Uterus (tissue), 4 donors: Measurements from ENCODE around the gene VAV1. TPM values are rescaled to one million over a fixed set of nuclear protein-coding genes. Genes with fewer than 3 reads are reported as not detected.

Experiments used
- DNase-seq, 2 donors: peaks; one replicate each; pipeline ENCODE4 v3.0.0-alpha.2; 2019 to 2020
- H3K27ac ChIP-seq, 2 donors: fragments of 200-600 bp; sonication (generic); 1 replicate in 1 of 2; 2 replicates in 1 of 2; pipeline ENCODE4 v1.5.1; 2016 to 2018
- H3K27me3 ChIP-seq, 2 donors: fragments of 200-600 bp; sonication (generic); one replicate each; pipeline ENCODE4 v1.5.1; 2018 to 2019; ENCODE audit warnings: control low read depth in 1 of 2
- H3K36me3 ChIP-seq, 2 donors: fragments of 200-600 bp; sonication (generic); one replicate each; pipeline ENCODE4 v1.5.1; 2019; ENCODE audit warnings: control low read depth in 1 of 2
- H3K4me1 ChIP-seq, 2 donors: fragments of 200-600 bp; sonication (generic); one replicate each; pipeline ENCODE4 v1.5.1; 2018 to 2019; ENCODE audit warnings: control low read depth in 1 of 2
- H3K4me3 ChIP-seq, 2 donors: fragments of 200-600 bp; sonication (generic); 1 replicate in 1 of 2; 2 replicates in 1 of 2; pipeline ENCODE4 v1.5.1; 2018 to 2019; ENCODE audit warnings: mild to moderate bottlenecking in 1 of 2
- H3K9me3 ChIP-seq, 2 donors: fragments of 200-600 bp; sonication (generic); one replicate each; pipeline ENCODE4 v1.5.1; 2019; ENCODE audit warnings: control low read depth in 1 of 2
- POLR2A ChIP-seq, 2 donors: fragments of 450-650 bp; IDR thresholded peaks; one replicate each; pipeline ENCODE4 v1.6.1; 2016; ENCODE audit warnings: antibody characterized with exemption in 2 of 2, mild to moderate bottlenecking in 1 of 2, moderate library complexity in 1 of 2
- intact Hi-C: fragments of 100-400 bp; cut with DNase I; formaldehyde crosslinking; loops from one replicate; pipeline ENCODE4 v1.15.1; 2023; ENCODE audit warnings: low total_unique reads
- total RNA-seq, 4 donors: library from RNA; depleted of rRNA in 3 of 4; stranded (reverse); fragments of >200 nt in 3 of 4; gene quantifications; one replicate each; pipeline versions ENCODE4 v1.1.0 to v1.2.4, GENCODE V29; 2014 to 2023
- TF ChIP-seq, protein P1 (sequence below), 4 experiments: fragments of 200-600 bp in 2 of 4; fragments of 450-650 bp in 2 of 4; sonication (generic) in 2 of 4; IDR thresholded peaks; one replicate each; pipeline ENCODE4 v1.5.1; 2016 to 2019; ENCODE audit warnings: antibody characterized with exemption in 4 of 4, mild to moderate bottlenecking in 2 of 4, moderate library complexity in 1 of 4
- donor health status: DM: yes; HTN: yes; CAD: no.

Gene VAV1
- total RNA-seq, 4 donors from 2014 or later, result 0.29 to 7.9 (median 4.6) TPM

GRCh38 chr19:6778386-6778785, 5.9 kb downstream of the VAV1 start:
- Histone ChIP-seq H3K36me3 (no peaks in the 10 kb centered on the region), H3K9me3 (no peaks in the 10 kb centered on the region), H3K4me1 (no peaks in the 10 kb centered on the region), H3K4me3 (no peak overlapping the region), H3K27me3 (no peaks in the 10 kb centered on the region), H3K27ac (no peak overlapping the region)
- no peak for TF ChIP-seq POLR2A (IDR thresholded peaks at IDR 0.05)
- TF ChIP-seq, protein P1, sequence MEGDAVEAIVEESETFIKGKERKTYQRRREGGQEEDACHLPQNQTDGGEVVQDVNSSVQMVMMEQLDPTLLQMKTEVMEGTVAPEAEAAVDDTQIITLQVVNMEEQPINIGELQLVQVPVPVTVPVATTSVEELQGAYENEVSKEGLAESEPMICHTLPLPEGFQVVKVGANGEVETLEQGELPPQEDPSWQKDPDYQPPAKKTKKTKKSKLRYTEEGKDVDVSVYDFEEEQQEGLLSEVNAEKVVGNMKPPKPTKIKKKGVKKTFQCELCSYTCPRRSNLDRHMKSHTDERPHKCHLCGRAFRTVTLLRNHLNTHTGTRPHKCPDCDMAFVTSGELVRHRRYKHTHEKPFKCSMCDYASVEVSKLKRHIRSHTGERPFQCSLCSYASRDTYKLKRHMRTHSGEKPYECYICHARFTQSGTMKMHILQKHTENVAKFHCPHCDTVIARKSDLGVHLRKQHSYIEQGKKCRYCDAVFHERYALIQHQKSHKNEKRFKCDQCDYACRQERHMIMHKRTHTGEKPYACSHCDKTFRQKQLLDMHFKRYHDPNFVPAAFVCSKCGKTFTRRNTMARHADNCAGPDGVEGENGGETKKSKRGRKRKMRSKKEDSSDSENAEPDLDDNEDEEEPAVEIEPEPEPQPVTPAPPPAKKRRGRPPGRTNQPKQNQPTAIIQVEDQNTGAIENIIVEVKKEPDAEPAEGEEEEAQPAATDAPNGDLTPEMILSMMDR (IDR thresholded peaks at IDR 0.05), result no peak
- no peak for DNase-seq
- intact Hi-C loops, result no loop called here

GRCh38 chr19:6779206-6779605, 6.7 kb downstream of the VAV1 start:
- Histone ChIP-seq H3K27me3 (no peaks in the 10 kb centered on the region), H3K27ac (no peak overlapping the region), H3K4me3 (no peak overlapping the region), H3K36me3 (no peaks in the 10 kb centered on the region), H3K9me3 (no peaks in the 10 kb centered on the region), H3K4me1 (no peaks in the 10 kb centered on the region)
- intact Hi-C loops, result no loop called here
- TF ChIP-seq, protein P1 (IDR thresholded peaks at IDR 0.05), result no peak
- TF ChIP-seq POLR2A (IDR thresholded peaks at IDR 0.05), result no peak
- DNase-seq, result no peak

GRCh38 chr19:6787393-6787792, 14.9 kb downstream of the VAV1 start:
- H3K4me1 ChIP-seq, result no peaks in the 10 kb centered on the region
- TF ChIP-seq, protein P1 (IDR thresholded peaks at IDR 0.05), result no peak
- no peak for TF ChIP-seq POLR2A (IDR thresholded peaks at IDR 0.05)

DNA sequence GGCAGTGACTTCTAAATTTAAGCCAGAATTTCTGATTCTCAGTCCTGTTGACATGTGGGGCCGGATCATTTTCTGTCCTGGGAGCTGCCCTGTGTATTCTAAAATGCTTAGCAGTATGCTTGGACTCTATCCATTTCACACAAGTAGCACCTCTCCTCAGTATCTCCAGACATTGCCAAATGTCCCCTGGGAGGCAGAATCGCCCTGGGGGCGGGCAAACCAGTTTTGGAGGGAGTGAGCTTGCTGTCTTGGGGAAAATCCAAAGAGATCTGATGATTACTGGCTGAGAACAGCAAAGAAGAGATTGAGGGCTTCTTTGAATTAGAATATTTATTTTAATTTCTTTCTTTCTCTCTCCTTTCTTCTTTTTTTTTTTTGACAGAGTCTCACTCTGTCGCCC, 16.4 kb downstream of the VAV1 start:
- TF ChIP-seq POLR2A (IDR thresholded peaks at IDR 0.05), result no peak
- TF ChIP-seq, protein P1 (IDR thresholded peaks at IDR 0.05), result no peak
- Histone ChIP-seq H3K4me1 (no peaks in the 10 kb centered on the region), H3K4me3 (no peak overlapping the region), H3K27me3 (no peaks in the 10 kb centered on the region), H3K9me3 (no peaks in the 10 kb centered on the region), H3K36me3 (no peaks in the 10 kb centered on the region), H3K27ac (no peak overlapping the region)
- no peak for DNase-seq
- intact Hi-C loops, result no loop called here

More at GRCh38 chr19:6787393-6787792, 14.9 kb downstream of the VAV1 start:
- Histone ChIP-seq H3K4me3 (no peak overlapping the region), H3K36me3 (no peaks in the 10 kb centered on the region), H3K27me3 (no peaks in the 10 kb centered on the region), H3K27ac (no peak overlapping the region), H3K9me3 (no peaks in the 10 kb centered on the region)
- intact Hi-C loops, result no loop called here
- no peak for DNase-seq

DNA sequence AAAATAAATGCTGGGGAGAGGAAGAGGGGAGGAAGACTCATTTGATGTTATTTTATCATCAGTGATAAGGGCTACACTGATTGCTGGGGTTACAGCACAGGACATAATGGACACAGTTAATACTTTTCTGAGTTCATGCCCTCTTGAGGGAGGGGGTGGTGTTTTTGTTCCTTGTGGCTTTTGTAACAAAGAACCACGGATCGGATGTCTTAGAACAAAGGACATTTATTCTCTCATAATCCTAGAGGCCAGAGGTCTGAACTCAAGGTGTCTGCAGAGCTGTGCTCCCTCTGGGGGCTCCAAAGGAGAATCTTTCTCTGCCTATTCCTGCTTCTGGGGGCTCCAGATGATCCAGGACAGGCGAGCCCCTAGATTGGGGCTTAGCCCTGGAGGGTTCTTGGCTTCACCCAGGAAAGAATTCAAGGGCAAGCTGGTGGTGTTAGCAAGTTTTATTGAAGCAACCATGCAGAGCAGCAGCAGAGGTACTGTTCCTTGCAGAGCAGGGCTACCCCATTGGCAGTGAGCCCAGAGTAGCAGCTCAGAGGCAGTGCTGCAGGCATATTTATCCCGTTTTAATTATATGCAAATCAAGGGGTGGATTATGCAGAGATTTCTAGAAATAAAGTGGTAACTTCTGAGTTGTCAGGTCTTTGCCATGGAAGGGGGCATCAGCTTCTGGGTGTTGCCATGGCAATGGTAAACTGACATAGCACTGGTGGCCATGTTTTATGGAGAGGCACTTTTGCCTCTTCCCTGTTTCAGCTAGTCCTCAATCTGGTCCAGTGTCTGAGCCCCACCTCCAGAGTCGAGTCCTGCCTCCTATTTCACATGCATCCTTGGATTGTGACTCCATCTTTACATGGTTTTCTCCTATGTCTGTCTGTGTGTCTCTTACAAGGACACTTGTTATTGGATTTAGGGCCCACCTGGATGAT, 18.0 kb downstream of the VAV1 start:
- H3K9me3 ChIP-seq, result no peaks in the 10 kb centered on the region
- no peaks in the 10 kb centered on the region for H3K36me3 ChIP-seq
- H3K4me1 ChIP-seq, result no peaks in the 10 kb centered on the region
- no peaks in the 10 kb centered on the region for H3K27me3 ChIP-seq
- H3K27ac ChIP-seq, result no peak overlapping the region
- TF ChIP-seq, protein P1 (IDR thresholded peaks at IDR 0.05), result no peak
- TF ChIP-seq POLR2A (IDR thresholded peaks at IDR 0.05), result no peak
- H3K4me3 ChIP-seq, result no peak overlapping the region
- intact Hi-C loops, result no loop called here
- DNase-seq, result no peak
